A673 (cell line): ENCODE results near the gene MICALL2. TPM values are rescaled to one million over a fixed set of nuclear protein-coding genes. Genes with fewer than 3 reads are reported as not detected.
A peak's percentile ranks its signal among the peaks of the same experiment; 100 is the strongest.

Experiments
- BruUV-seq: library from RNA; stranded (reverse); fragments of 400-500 nt; replicated peaks from 2 replicates; lab custom pipeline; 2021; lab: Mats Ljungman, UMichigan
- CTCF ChIA-PET: fragments of 300-600 bp; sonication (Branson Sonifier 250); formaldehyde crosslinking; loops from one replicate; lab custom pipeline; 2022; ENCODE audit warnings: antibody characterized with exemption; lab: Charles Lee
- POLR2A ChIA-PET: fragments of 300-600 bp; sonication (Branson Sonifier 250); formaldehyde crosslinking; loops from one replicate; lab custom pipeline; 2022; ENCODE audit warnings: antibody characterized with exemption; ENCODE audit not compliant: low non-redundant PET; lab: Charles Lee
- DNase-seq: peaks from one replicate; pipeline ENCODE4 v3.0.0-alpha.2; 2015; ENCODE audit warnings: low spot score
- H3K27ac ChIP-seq: fragments of 200-600 bp; sonication (generic); 2 replicates; pipeline ENCODE4 v1.5.1; 2016; ENCODE audit warnings: mixed run types, low read depth, mild to moderate bottlenecking, mixed read lengths, antibody characterized with exemption, low read length; ENCODE audit not compliant: poor library complexity, severe bottlenecking
- H3K27me3 ChIP-seq: fragments of 200-600 bp; sonication (generic); replicated peaks from 2 replicates; pipeline ENCODE4 v1.6.1; 2017; ENCODE audit warnings: mixed run types, low read depth, mild to moderate bottlenecking, mixed read lengths, antibody characterized with exemption, low read length; ENCODE audit not compliant: insufficient read depth, poor library complexity
- H3K36me3 ChIP-seq: fragments of 200-600 bp; sonication (generic); 2 replicates; pipeline ENCODE4 v1.6.1; 2016; ENCODE audit warnings: mixed run types, mild to moderate bottlenecking, mixed read lengths, antibody characterized with exemption, low read length; ENCODE audit not compliant: insufficient read depth, poor library complexity, severe bottlenecking
- H3K4me1 ChIP-seq: fragments of 200-600 bp; sonication (generic); 2 replicates; pipeline ENCODE4 v1.6.1; 2017; ENCODE audit warnings: mixed run types, mild to moderate bottlenecking, mixed read lengths, antibody characterized with exemption, low read length; ENCODE audit not compliant: insufficient read depth, poor library complexity, severe bottlenecking
- H3K4me3 ChIP-seq: fragments of 200-600 bp; sonication (generic); 2 replicates; pipeline ENCODE4 v1.5.1; 2016; ENCODE audit warnings: low read depth, mixed run types, mild to moderate bottlenecking, mixed read lengths, low read length; ENCODE audit not compliant: poor library complexity, severe bottlenecking
- H3K9me3 ChIP-seq: fragments of 200-600 bp; sonication (generic); 2 replicates; pipeline ENCODE4 v1.6.1; 2016; ENCODE audit warnings: mixed run types, low read depth, mild to moderate bottlenecking, mixed read lengths, antibody characterized with exemption, low read length; ENCODE audit not compliant: poor library complexity, severe bottlenecking
- EZH2 ChIP-seq: fragments of 200-600 bp; sonication (generic); IDR thresholded peaks from 2 replicates; pipeline ENCODE4 v1.6.1; 2017; ENCODE audit warnings: borderline replicate concordance, low read depth, mild to moderate bottlenecking, mixed read lengths, antibody characterized with exemption, low read length; ENCODE audit not compliant: poor library complexity, severe bottlenecking
- intact Hi-C: fragments of 100-400 bp; cut with micrococcal nuclease; formaldehyde crosslinking; loops from one replicate; pipeline ENCODE4 v1.10.0; 2022; ENCODE audit not compliant: unreplicated experiment
- total RNA-seq: library from RNA; stranded (reverse); gene quantifications from 2 replicates; pipeline ENCODE4 v1.2.3, GENCODE V29; 2021
- TF ChIP-seq, protein P1 (sequence below): fragments of 300-800, 200-600 bp; sonication (generic); conservative IDR thresholded peaks from 2 replicates; pipeline ENCODE4 v1.5.1; 2017; ENCODE audit warnings: low read depth, mild to moderate bottlenecking, antibody characterized with exemption, low read length, moderate library complexity, mixed read lengths

Gene MICALL2
- total RNA-seq, 1 experiment from 2014 or later: 10.1 TPM

GRCh38 chr7:1404460-1404809 is 54.8 kb downstream of the MICALL2 start:
- no TSS peak for BruUV-seq
- ChIA-PET POLR2A (no interaction called here), CTCF (interaction anchor here (0.7 to 2.0 kb wide), 3 partner anchors 8 to 228 kb away, joined by 3 to 5 read pairs (median 4); no protein-coding TSS in a partner anchor)
- H3K36me3 ChIP-seq: no peaks in the 10 kb centered on the region
- peaks cover 4% of the 10 kb centered on the region for H3K9me3 ChIP-seq
- TF ChIP-seq EZH2: no peak
- TF ChIP-seq, protein P1, sequence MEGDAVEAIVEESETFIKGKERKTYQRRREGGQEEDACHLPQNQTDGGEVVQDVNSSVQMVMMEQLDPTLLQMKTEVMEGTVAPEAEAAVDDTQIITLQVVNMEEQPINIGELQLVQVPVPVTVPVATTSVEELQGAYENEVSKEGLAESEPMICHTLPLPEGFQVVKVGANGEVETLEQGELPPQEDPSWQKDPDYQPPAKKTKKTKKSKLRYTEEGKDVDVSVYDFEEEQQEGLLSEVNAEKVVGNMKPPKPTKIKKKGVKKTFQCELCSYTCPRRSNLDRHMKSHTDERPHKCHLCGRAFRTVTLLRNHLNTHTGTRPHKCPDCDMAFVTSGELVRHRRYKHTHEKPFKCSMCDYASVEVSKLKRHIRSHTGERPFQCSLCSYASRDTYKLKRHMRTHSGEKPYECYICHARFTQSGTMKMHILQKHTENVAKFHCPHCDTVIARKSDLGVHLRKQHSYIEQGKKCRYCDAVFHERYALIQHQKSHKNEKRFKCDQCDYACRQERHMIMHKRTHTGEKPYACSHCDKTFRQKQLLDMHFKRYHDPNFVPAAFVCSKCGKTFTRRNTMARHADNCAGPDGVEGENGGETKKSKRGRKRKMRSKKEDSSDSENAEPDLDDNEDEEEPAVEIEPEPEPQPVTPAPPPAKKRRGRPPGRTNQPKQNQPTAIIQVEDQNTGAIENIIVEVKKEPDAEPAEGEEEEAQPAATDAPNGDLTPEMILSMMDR: no peak
- H3K27me3 ChIP-seq: no peaks in the 10 kb centered on the region
- no peak for DNase-seq
- intact Hi-C loops: no loop called here
- peak overlapping the region; percentile 33 for H3K27ac ChIP-seq
- peak overlapping the region; percentile 4 for H3K4me3 ChIP-seq
- peaks cover 25% of the 10 kb centered on the region for H3K4me1 ChIP-seq

DNA sequence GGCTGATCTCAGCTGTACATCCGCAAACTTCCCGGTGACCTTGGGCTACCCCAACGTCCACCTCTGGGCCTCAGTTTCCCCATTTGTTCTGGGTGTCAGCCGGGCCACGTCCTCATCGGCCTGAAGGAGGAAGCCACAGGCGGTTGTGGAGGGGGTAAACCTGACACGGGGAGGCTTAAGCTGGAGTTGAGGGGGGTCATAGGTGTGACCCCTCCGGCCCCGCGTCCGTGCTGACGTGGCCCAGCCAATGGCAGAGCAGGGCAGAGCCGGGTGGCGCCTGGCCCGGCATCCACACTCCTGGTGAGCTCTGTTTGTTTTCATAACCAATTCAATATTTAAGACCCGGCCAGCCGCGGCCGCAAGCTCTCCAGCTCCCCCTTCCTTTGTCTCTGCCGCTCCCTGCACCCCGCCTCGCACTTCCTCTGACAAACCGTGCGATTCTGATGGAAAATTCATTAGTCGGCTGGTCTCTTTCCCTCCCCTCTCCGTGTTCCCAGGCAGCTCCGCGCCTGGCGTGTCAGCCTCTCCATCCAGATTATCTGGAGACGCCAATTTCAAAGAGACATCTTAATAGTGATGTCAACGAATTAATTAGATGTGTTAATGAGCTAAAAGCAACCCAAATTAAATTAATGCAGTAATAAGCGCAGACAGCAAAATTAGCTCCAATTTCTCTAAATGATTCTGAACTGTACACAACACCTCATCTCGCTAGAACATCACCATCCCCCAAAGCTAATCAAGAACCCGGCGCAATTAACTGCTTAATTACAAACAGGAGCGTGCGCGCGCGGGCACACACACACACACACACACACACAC is 55.4 kb downstream of the MICALL2 start:
- no peaks in the 10 kb centered on the region for H3K27me3 ChIP-seq
- no TSS peak for BruUV-seq
- DNase-seq: peak; percentile 90
- peak overlapping the region; percentile 4 for H3K4me3 ChIP-seq
- peaks cover 4% of the 10 kb centered on the region for H3K9me3 ChIP-seq
- POLR2A ChIA-PET: no interaction called here
- peaks cover 25% of the 10 kb centered on the region for H3K4me1 ChIP-seq
- no peaks in the 10 kb centered on the region for H3K36me3 ChIP-seq
- TF ChIP-seq, protein P1: peak; percentile 41; the same call in 1 of the 2 replicates
- no peak for TF ChIP-seq EZH2
- intact Hi-C loops: no loop called here
- CTCF ChIA-PET: interaction anchor here (0.6 to 2.0 kb wide), 6 partner anchors 8 to 227 kb away, joined by 3 to 5 read pairs (median 3); no protein-coding TSS in a partner anchor
- peak overlapping the region; percentile 33 for H3K27ac ChIP-seq

DNA sequence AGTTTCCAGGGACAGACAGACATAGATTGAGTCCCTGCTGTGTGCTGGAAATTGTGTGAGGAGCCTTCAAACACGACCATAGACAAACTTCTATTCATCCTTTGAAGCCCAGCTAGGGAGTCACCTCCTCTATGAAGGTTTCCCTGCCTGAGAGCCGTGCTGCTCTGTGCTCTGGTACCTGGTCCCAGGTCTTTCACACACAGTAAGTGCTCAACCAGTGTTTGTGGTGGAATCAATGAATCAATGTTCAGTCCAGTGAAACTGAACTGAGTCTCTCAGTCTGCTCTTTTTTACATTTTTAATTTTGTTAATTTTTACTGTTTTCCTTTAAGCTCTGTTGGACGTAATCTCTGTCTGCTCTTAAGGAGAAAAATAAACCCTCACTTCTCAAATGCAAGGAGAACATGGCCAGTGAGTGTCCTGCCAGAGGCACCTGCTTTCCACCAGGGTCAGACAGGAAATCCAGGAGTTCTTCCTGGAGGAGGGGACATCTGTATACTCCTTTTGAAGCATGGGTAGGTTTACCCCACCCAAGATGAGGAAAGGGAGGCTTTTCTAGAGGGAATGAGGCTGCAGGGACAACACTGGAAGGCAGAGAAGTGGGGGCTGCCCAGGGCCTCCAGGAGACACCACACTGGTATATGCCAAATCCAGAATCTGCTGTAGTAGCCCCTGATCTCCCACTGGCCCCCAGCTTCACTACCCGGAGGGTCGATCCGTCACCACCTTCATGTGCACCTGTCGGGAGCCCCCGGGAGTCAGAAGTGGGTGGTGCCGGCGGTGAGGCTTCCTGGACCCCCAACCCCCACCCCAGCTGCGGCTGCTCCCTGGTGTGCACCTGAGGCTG is 56.3 kb downstream of the MICALL2 start:
- no TSS peak for BruUV-seq

More for the DNA sequence above, 56.3 kb downstream of the MICALL2 start:
- peaks cover 25% of the 10 kb centered on the region for H3K4me1 ChIP-seq
- no peaks in the 10 kb centered on the region for H3K27me3 ChIP-seq
- no peak for DNase-seq
- no peak overlapping the region for H3K27ac ChIP-seq
- TF ChIP-seq EZH2: no peak
- TF ChIP-seq, protein P1: no peak
- CTCF ChIA-PET: interaction anchor here (0.6 to 2.0 kb wide), 3 partner anchors 7 to 34 kb away, joined by 3 to 5 read pairs (median 3); no protein-coding TSS in a partner anchor
- no peaks in the 10 kb centered on the region for H3K36me3 ChIP-seq
- no peak overlapping the region for H3K4me3 ChIP-seq
- intact Hi-C loops: no loop called here
- POLR2A ChIA-PET: no interaction called here
- H3K9me3 ChIP-seq: peaks cover 4% of the 10 kb centered on the region
